ENCODE results near the gene SYNPR.

DNA sequence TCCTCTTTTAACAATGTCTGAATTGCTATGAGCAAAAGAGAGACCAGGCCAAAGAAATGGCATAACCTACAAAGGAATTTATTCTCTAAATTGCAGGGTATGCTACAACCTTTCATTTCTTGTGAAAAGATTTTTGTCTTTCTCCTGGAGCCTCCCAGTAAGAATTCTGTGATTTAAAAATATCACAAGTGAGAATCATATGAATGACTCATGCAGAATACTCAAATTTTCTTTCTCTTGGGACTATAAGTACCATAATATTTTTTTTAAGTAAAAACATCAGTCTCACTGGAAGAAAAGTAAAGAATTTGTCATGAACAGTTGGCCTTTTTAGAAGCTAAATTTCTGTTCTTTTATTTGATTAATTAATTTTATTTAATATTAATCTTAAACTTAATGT is 26.3 kb downstream of the SYNPR start:
- TF ChIP-seq GATA2 (IDR thresholded peaks at IDR 0.05; ENCODE audit: low read depth, low read length) = no peak
- TF ChIP-seq GATA3 (IDR thresholded peaks at IDR 0.05; ENCODE audit: low read depth, low read length) = no peak

Data from SH-SY5Y (cell line).